ENCODE data around the gene NAA16. TPM values are rescaled to one million over a fixed set of nuclear protein-coding genes. Genes with fewer than 3 reads are reported as not detected.

The NAA16 gene
- total and polyA plus RNA-seq, 2 of the 4 experiments (the other 2 are of a cell fraction): 6.6 to 8.8 TPM

DNA sequence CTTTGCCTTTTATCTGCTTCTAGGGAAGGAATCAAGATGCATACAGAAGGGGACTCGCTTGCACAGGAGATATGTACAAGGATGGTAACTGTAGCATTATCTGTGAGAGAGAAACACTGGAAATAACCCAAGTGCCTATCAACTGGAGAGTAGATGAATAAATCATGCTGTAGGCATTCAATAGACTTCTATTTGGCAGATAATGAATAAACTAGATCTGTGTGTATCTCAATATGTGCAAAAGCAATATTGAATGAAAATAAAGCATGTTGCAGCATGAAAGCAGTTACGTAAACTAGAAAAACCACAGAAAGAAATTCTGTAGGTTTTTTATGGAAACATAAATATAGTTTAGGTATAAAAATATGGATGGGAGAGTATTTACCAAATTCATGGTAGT lies 107.7 kb downstream of the NAA16 start:
- Histone ChIP-seq H3K23ac (ENCODE audit: low read depth, low read length) (no peak overlapping the region), H3K14ac (replicated peaks; ENCODE audit: low read depth, low read length) (no peak overlapping the region), H2BK120ac (ENCODE audit: low read depth, low read length) (no peak overlapping the region), H3K9me1 (ENCODE audit: insufficient read depth, low read length) (no peaks in the 10 kb centered on the region), H3K4me2 (ENCODE audit: low read depth, low read length) (no peak overlapping the region), H3K9me3 (ENCODE audit: control insufficient read depth, insufficient read depth, low read length) (peaks cover 6% of the 10 kb centered on the region), H2BK5ac (ENCODE audit: low read depth, low read length, poor library complexity, severe bottlenecking) (no peak overlapping the region), H3K36me3 (ENCODE audit: control insufficient read depth, insufficient read depth, low read length) (no peaks in the 10 kb centered on the region), H3K56ac (ENCODE audit: extremely low read depth, insufficient read depth, low read length) (no peak overlapping the region), H3K4ac (ENCODE audit: low read depth, low read length) (peak overlapping the region; percentile 23; the same call in 1 of the 2 replicates), H2AK5ac (ENCODE audit: low read depth, low read length) (no peak overlapping the region; the same call in 1 of the 2 replicates), H3K4me3 (ENCODE audit: insufficient read depth, low read depth, low read length) (no peak overlapping the region), H4K5ac (ENCODE audit: low read depth, low read length) (no peak overlapping the region), H3K27me3 (ENCODE audit: control insufficient read depth, insufficient read depth, low read length) (peaks cover 2% of the 10 kb centered on the region; the same call in 1 of the 2 replicates), H3K79me1 (ENCODE audit: low read depth in 1 of 2, low read length in 2 of 2) (no peaks in the 10 kb centered on the region), H3K27ac (ENCODE audit: insufficient read depth, low read length) (no peak overlapping the region), H3K18ac (ENCODE audit: low read depth, low read length) (peak overlapping the region; percentile 52; the same call in 1 of the 2 replicates), H2AFZ (replicated peaks; ENCODE audit: low read length, poor library complexity) (no peak overlapping the region), H4K8ac (ENCODE audit: low read depth in 2 of 2, low read length in 2 of 2) (no peak overlapping the region), H2BK20ac (ENCODE audit: low read depth, low read length) (no peak overlapping the region), H3K4me1 (ENCODE audit: control insufficient read depth, insufficient read depth, low read length) (peaks cover 2% of the 10 kb centered on the region), H3K9ac (ENCODE audit: low read depth, low read length) (no peak overlapping the region), H2BK15ac (ENCODE audit: low read depth, low read length) (no peak overlapping the region), H2AK9ac (replicated peaks; ENCODE audit: low read depth, low read length, poor library complexity) (no peak overlapping the region), H4K20me1 (ENCODE audit: insufficient read depth, low read length) (no peaks in the 10 kb centered on the region), H4K91ac (ENCODE audit: insufficient read depth, low read depth, low read length) (no peak overlapping the region)
- BruUV-seq (replicated peaks): no TSS peak
- DNase-seq: no peak
- in situ Hi-C loops (cut with MboI; ENCODE audit: low sequenced_read_pairs) (no loop called here), intact Hi-C loops (cut with micrococcal nuclease) (no loop called here), dilution Hi-C loops (cut with HindIII; ENCODE audit: low sequenced_read_pairs, unreplicated experiment) (no loop called here)
- WGBS, 2 experiments (ENCODE audit: extremely low coverage in 2 of 2, insufficient read length in 1 of 2): 83% methylated on average over 1 of the region's 2 CpGs; no CpG with 5 or more reads in 1 of the 2 experiments
- ATAC-seq (ENCODE audit: low read depth): no peak
- TF ChIP-seq NFE2L2 (IDR thresholded peaks at IDR 0.05; ENCODE audit: low read depth, low read length): no peak
- no peak for TF ChIP-seq ELK1 (IDR thresholded peaks at IDR 0.05; ENCODE audit: borderline replicate concordance, low read depth, low read length)
- no peak for TF ChIP-seq CEBPB (IDR thresholded peaks at IDR 0.05; ENCODE audit: low read depth, low read length)
- no peak for TF ChIP-seq SMC3 (IDR thresholded peaks at IDR 0.05; ENCODE audit: low read depth, low read length)
- TF ChIP-seq POLR2A (IDR thresholded peaks at IDR 0.05; ENCODE audit: low read depth, low read length): no peak
- TF ChIP-seq, protein P1, sequence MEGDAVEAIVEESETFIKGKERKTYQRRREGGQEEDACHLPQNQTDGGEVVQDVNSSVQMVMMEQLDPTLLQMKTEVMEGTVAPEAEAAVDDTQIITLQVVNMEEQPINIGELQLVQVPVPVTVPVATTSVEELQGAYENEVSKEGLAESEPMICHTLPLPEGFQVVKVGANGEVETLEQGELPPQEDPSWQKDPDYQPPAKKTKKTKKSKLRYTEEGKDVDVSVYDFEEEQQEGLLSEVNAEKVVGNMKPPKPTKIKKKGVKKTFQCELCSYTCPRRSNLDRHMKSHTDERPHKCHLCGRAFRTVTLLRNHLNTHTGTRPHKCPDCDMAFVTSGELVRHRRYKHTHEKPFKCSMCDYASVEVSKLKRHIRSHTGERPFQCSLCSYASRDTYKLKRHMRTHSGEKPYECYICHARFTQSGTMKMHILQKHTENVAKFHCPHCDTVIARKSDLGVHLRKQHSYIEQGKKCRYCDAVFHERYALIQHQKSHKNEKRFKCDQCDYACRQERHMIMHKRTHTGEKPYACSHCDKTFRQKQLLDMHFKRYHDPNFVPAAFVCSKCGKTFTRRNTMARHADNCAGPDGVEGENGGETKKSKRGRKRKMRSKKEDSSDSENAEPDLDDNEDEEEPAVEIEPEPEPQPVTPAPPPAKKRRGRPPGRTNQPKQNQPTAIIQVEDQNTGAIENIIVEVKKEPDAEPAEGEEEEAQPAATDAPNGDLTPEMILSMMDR (conservative IDR thresholded peaks at IDR 0.05; ENCODE audit: low read depth, low read length): no peak
- no peak for TF ChIP-seq RFX5 (IDR thresholded peaks at IDR 0.05; ENCODE audit: low read depth, low read length)
- TF ChIP-seq CHD1 (IDR thresholded peaks at IDR 0.05; ENCODE audit: low read depth, low read length): no peak
- TF ChIP-seq BHLHE40 (IDR thresholded peaks at IDR 0.05; ENCODE audit: low read depth, low read length): no peak
- TF ChIP-seq MAFK (IDR thresholded peaks at IDR 0.05; ENCODE audit: low read depth, low read length): no peak
- TF ChIP-seq USF2 (IDR thresholded peaks at IDR 0.05; ENCODE audit: low read depth, low read length): no peak
- no peak for TF ChIP-seq RAD21 (IDR thresholded peaks at IDR 0.05; ENCODE audit: low read length)
- no peak for TF ChIP-seq FOS (IDR thresholded peaks at IDR 0.05; ENCODE audit: low read depth, low read length)
- ChIA-PET CTCF (no interaction called here), POLR2A (ENCODE audit: unreplicated experiment) (no interaction called here)

Measured in IMR-90 (cell line).